Aorta (tissue), 5 donors: ENCODE results near the gene FAM131C. TPM values are rescaled to one million over a fixed set of nuclear protein-coding genes. Genes with fewer than 3 reads are reported as not detected.

Experiments
- ATAC-seq: fragments of 200-7000 bp; cut with Tn5 transposase; one replicate; pipeline ENCODE4 v1.9.1; 2022; ENCODE audit warnings: moderate library complexity; ENCODE audit not compliant: low FRiP score
- DNase-seq, 2 donors: peaks; one replicate each; pipeline ENCODE4 v3.0.0-alpha.2; 2020
- H3K27ac ChIP-seq, 2 donors: one replicate each; pipeline ENCODE4 v1.5.1; 2013; ENCODE audit warnings: low read length in 2 of 2, mild to moderate bottlenecking in 2 of 2, moderate library complexity in 2 of 2, control low read depth in 1 of 2, inconsistent platforms in 1 of 2, low read depth in 1 of 2
- H3K27me3 ChIP-seq, 2 donors: one replicate each; pipeline ENCODE4 v1.6.1; 2013; ENCODE audit warnings: control low read depth in 1 of 2, low read length in 1 of 2, mild to moderate bottlenecking in 1 of 2, moderate library complexity in 1 of 2; ENCODE audit not compliant: insufficient read depth in 2 of 2, control insufficient read depth in 1 of 2
- H3K36me3 ChIP-seq, 2 donors: one replicate each; pipeline ENCODE4 v1.6.1; 2013; ENCODE audit warnings: control low read depth in 1 of 2, low read length in 1 of 2, mild to moderate bottlenecking in 1 of 2; ENCODE audit not compliant: insufficient read depth in 2 of 2, control insufficient read depth in 1 of 2
- H3K4me1 ChIP-seq, 2 donors: one replicate each; pipeline ENCODE4 v1.6.1; 2013; ENCODE audit warnings: low read length in 2 of 2, control low read depth in 1 of 2, mild to moderate bottlenecking in 1 of 2, moderate library complexity in 1 of 2; ENCODE audit not compliant: insufficient read depth in 2 of 2, control insufficient read depth in 1 of 2
- H3K4me3 ChIP-seq, 2 donors: one replicate each; pipeline ENCODE4 v1.5.1; 2013; ENCODE audit warnings: low read length in 2 of 2, control low read depth in 1 of 2, mild to moderate bottlenecking in 1 of 2
- H3K9me3 ChIP-seq: one replicate; pipeline ENCODE4 v1.6.1; 2013; ENCODE audit warnings: mild to moderate bottlenecking, low read length; ENCODE audit not compliant: control insufficient read depth
- WGBS, 2 donors: extraction: QIAGEN DNeasy Blood & Tissue Kit; methylation state at CpG; one replicate each; pipeline ENCODE4 v1.1.7; 2013; 5-methylcytosine and 5-hydroxymethylcytosine counted together
- intact Hi-C, 2 donors: fragments of 100-400 bp; cut with DNase I; formaldehyde crosslinking; loops; one replicate each; pipeline versions ENCODE4 v1.14.2 to v1.15.0; 2022
- polyA plus RNA-seq, 2 donors: library from polyadenylated mRNA; stranded (reverse); fragments of 200-250 nt; gene quantifications; one replicate each; pipeline ENCODE4 v1.2.3, GENCODE V29; 2013
- total RNA-seq, 2 donors: library from RNA; stranded (reverse); fragmentation: NEBNext Ultra II Directional; extraction: Animal tissue kit (Norgen Biotek cat#: 25700); gene quantifications; one replicate each; pipeline ENCODE4 v1.2.1, GENCODE V29; 2021
- donor health status: healthy with polysubstance abuse.
- donor health status: Bipolar disorder and iron deficiency.
- donor health status: DM: no; HTN: no; CAD: no.
- donor health status: DM: no; HTN: no; CAD: no.
- donor health status: DM: yes; HTN: yes; CAD: no.

FAM131C gene
- total and polyA plus RNA-seq, 4 donors, result 0.26 to 0.67 TPM; not detected in 2

DNA sequence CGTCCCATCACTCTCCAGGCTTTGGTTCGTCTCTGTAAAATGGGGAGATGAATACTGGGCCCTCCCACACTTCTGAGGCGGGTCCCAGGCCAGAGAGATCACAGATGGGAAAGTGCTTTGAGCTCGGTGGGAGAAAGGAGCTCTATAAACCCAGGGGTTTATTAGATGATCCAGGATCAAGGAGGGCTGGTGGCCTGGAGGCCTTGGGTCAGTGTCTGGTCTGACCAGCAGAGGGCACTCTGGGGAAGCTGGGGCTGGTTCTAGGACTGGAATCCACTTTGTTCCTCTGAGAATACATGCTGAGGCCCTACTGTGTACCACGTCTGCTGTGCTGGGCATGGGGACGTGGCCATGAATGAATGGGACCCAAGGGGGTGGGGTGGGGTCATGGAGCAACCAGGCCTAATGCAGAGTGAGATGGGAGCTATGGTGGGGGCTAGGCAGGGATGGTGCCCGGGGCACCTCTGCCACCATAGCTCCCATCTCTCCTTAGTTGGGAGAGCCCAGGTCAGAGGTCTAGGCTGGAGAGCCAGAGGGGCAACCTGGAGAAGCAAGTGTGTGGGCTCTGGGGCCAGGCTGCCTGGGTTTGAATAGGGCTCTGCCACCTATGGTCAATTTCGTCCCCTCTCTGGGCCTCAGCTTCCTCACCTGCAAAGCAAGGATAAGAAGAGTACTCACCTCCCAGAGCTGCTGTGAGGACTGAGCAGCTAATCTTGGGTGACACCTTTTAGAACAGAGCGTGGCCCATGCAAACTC lies 9.0 kb upstream of the FAM131C start:
- 82% methylated on average over 9 of the region's 9 CpGs for WGBS, 2 donors
- H3K36me3 ChIP-seq, result no peaks in the 10 kb centered on the region
- H3K4me3 ChIP-seq, result no peak overlapping the region
- intact Hi-C loops, result loop anchor here (5.0 kb wide), 2 partner anchors 160 to 280 kb away; no protein-coding TSS in a partner anchor
- no peaks in the 10 kb centered on the region for H3K4me1 ChIP-seq
- no peaks in the 10 kb centered on the region for H3K9me3 ChIP-seq
- peak; percentile 54 for ATAC-seq
- H3K27me3 ChIP-seq, result no peaks in the 10 kb centered on the region
- no peak overlapping the region for H3K27ac ChIP-seq
- peak; percentile 71 to 90 for DNase-seq

DNA sequence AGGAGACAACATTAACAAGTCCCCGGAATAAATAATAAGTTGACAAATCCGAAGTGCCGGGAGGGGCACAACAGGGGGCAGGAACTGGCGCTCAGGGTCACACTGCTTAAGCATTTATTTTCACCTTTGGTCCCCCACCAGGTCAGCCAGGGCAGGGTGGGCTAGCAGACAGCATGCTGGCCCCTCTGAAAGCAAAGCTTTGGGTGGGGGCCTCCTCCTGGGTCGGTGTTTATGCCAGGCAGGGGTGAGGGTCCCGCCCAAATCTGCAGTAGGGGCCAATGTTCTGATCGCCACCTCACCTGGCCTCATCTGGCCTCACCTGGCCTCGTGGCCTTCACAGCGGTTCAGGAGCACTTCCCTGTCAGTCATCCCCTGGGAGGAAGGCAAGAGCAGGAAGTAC lies 8.2 kb upstream of the FAM131C start:
- Histone ChIP-seq H3K4me3 (no peak overlapping the region), H3K27ac (no peak overlapping the region), H3K9me3 (no peaks in the 10 kb centered on the region), H3K27me3 (no peaks in the 10 kb centered on the region), H3K4me1 (no peaks in the 10 kb centered on the region), H3K36me3 (no peaks in the 10 kb centered on the region)
- DNase-seq (peak in 1 of 2 donors; percentile 57), ATAC-seq (no peak)
- WGBS, 2 donors, result 91% methylated on average over 9 of the region's 9 CpGs
- intact Hi-C loops, result loop anchor here (5.0 kb wide), 2 partner anchors 161 to 281 kb away; no protein-coding TSS in a partner anchor

DNA sequence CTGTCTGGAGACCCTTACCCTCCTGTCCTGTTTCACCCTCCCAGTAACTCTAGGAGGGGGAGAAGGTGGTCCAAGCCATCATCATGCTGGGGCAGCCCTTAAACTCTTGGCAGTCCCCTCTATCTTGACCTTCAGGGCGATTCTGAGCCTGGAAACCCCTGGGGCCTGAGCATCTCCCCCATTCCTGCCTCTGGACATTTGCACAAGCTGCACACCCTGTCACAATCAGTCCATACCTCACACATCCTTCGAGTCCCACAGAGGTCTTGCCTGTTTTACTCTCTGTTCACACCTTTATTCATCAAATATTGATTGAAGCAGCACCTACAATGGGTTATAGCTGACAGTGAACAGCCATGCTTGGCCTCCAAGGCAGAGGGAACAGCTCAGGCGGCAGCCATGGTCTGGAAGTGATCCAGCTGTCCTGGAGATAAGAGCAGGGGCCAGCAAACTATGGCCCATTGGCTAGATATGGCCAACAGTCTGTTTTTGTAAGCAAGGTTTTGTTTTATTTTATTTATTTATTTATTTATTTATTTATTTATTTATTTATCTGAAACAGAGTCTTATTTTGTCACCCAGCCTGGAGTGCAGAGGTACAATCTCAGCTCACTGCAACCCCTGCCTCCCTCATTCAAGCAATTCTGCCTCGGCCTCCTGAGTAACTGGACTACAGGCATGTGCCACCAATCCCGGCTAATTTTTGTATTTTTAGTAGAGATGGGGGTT lies 7.1 kb upstream of the FAM131C start:
- H3K4me1 ChIP-seq, result no peaks in the 10 kb centered on the region
- no peaks in the 10 kb centered on the region for H3K36me3 ChIP-seq
- no peaks in the 10 kb centered on the region for H3K27me3 ChIP-seq
- no peak overlapping the region for H3K27ac ChIP-seq
- H3K4me3 ChIP-seq, result no peak overlapping the region
- no peaks in the 10 kb centered on the region for H3K9me3 ChIP-seq
- intact Hi-C loops, result loop anchor here (5.0 kb wide), 2 partner anchors 162 to 282 kb away; no protein-coding TSS in a partner anchor
- WGBS, 2 donors, result 85 to 87% methylated on average over 5 of the region's 5 CpGs
- no peak for ATAC-seq
- peak in 1 of 2 donors; percentile 64 for DNase-seq

GRCh38 chr1:16078925-16079656 lies 5.6 kb upstream of the FAM131C start:
- H3K27ac ChIP-seq, result no peak overlapping the region
- H3K27me3 ChIP-seq, result no peaks in the 10 kb centered on the region
- intact Hi-C loops, result loop anchor here (1.0 to 5.0 kb wide), 4 partner anchors 108 to 283 kb away; no protein-coding TSS in a partner anchor
- H3K36me3 ChIP-seq, result no peaks in the 10 kb centered on the region
- H3K9me3 ChIP-seq, result no peaks in the 10 kb centered on the region
- ATAC-seq (peak; percentile 80), DNase-seq (peak; percentile 84 to 92)
- no peaks in the 10 kb centered on the region for H3K4me1 ChIP-seq
- no peak overlapping the region for H3K4me3 ChIP-seq
- 36 to 41% methylated on average over 10 of the region's 10 CpGs for WGBS, 2 donors

DNA sequence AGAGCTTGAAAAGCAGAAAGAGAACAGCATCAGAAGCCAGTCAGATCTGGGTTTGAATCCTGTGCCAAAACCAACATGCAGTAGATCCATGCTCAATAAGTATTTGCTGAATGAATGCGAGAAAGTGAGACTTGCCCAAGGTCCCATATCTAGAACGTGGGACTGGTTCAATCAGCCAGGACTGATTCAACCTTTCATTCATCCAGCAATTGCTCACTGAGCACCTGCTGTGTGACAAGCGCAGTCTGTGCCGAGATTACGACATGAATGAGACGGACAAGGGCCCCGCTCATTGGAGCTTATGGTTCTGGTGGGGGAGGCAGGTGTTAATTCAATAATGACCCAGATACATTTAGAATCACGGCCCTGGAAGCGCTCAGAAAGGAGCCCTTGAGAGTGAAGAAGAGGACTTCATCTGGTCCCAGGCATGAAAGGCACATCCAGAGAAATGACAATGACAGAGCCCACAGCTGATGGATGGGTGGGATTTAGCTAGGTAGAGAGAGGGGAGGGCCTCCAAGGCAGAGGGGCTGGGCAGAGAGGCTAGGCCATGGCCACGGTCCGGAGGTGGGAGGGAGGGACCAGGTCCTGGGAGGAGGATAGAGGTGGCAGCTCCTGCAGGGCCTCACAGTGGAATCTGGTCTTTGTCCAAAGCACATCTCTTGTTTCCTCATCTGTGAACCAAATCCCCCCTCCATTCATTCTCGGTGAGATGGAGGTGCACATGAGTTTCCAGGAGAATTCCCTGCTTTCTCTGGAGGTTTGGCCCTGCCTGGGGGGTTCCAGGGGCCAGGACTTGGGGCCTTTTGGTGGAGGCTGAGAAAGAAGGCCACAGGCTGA lies 4.2 kb upstream of the FAM131C start:
- no peaks in the 10 kb centered on the region for H3K4me1 ChIP-seq
- 82 to 84% methylated on average over 12 of the region's 12 CpGs for WGBS, 2 donors

DNA sequence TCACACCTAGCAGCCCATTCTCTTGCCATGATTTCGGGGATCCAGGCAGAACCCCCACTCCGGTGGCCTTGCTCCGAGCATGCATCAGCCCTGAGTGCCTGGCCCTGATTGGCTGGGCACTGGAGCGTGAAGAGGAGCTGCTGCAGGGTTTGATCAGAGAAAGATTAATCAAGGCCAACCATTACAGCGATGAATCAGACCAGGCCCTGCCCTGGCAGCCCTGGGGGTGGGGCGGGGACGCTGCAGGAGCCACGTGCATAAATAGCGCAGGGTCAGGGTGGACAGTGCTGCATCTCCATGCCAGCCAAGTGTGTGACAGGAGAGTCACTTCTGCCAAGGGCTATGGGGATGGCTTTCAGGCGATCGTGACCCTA lies 3.4 kb upstream of the FAM131C start:
- intact Hi-C loops, result loop anchor here (5.0 kb wide), 2 partner anchors 165 to 285 kb away; no protein-coding TSS in a partner anchor
- H3K27ac ChIP-seq, result no peak overlapping the region
- DNase-seq (no peak), ATAC-seq (no peak)
- no peaks in the 10 kb centered on the region for H3K4me1 ChIP-seq
- no peak overlapping the region for H3K4me3 ChIP-seq
- no peaks in the 10 kb centered on the region for H3K9me3 ChIP-seq
- WGBS, 2 donors, result 83 to 89% methylated on average over 11 of the region's 11 CpGs
- H3K36me3 ChIP-seq, result no peaks in the 10 kb centered on the region
- H3K27me3 ChIP-seq, result no peaks in the 10 kb centered on the region

More for the DNA sequence above, 4.2 kb upstream of the FAM131C start:
- Histone ChIP-seq H3K27ac (no peak overlapping the region), H3K9me3 (no peaks in the 10 kb centered on the region), H3K4me3 (no peak overlapping the region), H3K36me3 (no peaks in the 10 kb centered on the region), H3K27me3 (no peaks in the 10 kb centered on the region)
- ATAC-seq, result no peak
- no peak for DNase-seq
- intact Hi-C loops, result loop anchor here (2.0 to 5.0 kb wide), 3 partner anchors 111 to 285 kb away; no protein-coding TSS in a partner anchor

DNA sequence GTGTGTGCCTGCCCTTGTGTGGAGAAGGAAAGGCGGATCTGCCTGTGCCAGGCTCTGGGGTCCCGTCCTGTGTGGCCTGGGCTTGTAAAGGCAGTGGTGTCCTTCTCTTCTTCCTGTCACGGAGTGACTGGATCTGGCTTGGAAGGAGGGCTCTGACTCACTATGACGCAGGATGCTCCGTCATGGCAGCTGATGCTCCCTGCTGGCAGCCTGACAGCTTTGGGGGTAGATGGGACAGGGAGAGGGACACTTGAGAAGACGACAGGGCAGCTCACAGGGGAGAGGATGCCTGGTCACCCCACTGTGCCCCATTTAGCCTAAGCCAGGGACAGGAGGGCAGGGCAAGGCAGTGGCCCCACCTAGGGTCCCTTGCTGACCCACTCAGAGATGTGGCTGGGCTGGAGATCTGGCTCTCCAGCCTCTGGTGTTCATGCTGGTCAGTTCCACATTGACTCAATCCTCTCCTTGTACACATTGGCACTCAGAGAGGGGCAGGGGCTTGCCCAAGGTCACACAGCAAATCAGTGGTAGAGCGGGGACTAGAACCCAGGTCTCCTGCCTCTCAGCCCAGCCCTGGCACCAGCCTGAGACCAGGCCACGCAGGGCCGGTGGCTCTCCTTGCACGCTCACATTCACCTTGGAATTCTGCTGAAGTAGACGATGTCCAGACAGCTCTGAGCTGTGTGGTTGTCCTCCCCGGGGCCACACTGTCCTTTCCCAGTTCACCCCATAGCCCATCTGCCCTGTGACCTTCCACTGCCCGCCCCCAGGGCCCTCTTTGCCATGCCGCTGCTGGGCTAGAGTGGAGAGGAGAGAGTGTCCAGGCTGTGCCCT lies 2.8 kb upstream of the FAM131C start:
- DNase-seq (peak in 1 of 2 donors; percentile 66), ATAC-seq (no peak)
- H3K4me3 ChIP-seq, result no peak overlapping the region
- intact Hi-C loops, result loop anchor here (5.0 kb wide), 2 partner anchors 166 to 286 kb away; no protein-coding TSS in a partner anchor
- H3K36me3 ChIP-seq, result no peaks in the 10 kb centered on the region
- 83 to 92% methylated on average over 13 to 14 of the region's 14 CpGs for WGBS, 2 donors
- H3K4me1 ChIP-seq, result no peaks in the 10 kb centered on the region
- H3K27ac ChIP-seq, result no peak overlapping the region
- no peaks in the 10 kb centered on the region for H3K9me3 ChIP-seq
- H3K27me3 ChIP-seq, result no peaks in the 10 kb centered on the region
